ACHN (cell line): ENCODE results near the gene SLC35G3.

ENCODE experiments used
- DNase-seq: peaks from one replicate; pipeline ENCODE4 v3.0.0-alpha.2; 2015
- in situ Hi-C: cut with HindIII; loops from 2 replicates; pipeline ENCODE4 v1.10.0; 2017; ENCODE audit warnings: low sequenced_read_pairs, low pct_ligation_motif_present, low pct_unique_long_range_greater_than_20kb

The SLC35G3 gene

DNA sequence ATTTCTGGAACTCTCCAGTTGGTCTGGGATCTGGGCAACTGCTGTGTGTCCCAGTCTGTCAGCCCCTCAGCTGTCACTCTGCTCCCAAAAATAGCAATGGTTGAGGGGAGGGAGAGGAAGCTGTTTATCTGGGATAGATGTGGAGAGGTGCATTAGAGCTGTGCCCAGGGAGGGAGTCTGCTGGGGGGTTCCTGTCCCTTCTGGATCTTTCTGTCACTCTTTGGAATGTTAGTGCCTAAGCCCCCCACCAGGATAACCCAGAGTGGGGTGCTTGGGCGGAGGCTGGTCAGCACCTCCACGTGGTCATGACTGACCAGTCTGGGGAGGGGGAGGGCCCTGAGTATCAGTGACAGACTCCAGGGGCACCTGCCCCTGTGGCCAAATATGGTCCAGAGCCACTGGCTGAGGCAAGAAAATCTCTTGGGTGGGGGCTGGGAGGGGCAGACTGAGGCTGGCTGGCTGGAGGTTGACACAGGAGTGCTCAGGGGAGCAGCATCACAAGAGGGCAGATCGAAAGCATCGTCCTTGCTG is 46.8 kb downstream of the SLC35G3 start, which contains the start of gene UNC45B:
TSS of gene UNC45B (plus strand) at position 443 of the 531 bp plus-strand sequence. CDS start 447 bp downstream, outside the sequence.
- in situ Hi-C loops = no loop called here
- DNase-seq = no peak

DNA sequence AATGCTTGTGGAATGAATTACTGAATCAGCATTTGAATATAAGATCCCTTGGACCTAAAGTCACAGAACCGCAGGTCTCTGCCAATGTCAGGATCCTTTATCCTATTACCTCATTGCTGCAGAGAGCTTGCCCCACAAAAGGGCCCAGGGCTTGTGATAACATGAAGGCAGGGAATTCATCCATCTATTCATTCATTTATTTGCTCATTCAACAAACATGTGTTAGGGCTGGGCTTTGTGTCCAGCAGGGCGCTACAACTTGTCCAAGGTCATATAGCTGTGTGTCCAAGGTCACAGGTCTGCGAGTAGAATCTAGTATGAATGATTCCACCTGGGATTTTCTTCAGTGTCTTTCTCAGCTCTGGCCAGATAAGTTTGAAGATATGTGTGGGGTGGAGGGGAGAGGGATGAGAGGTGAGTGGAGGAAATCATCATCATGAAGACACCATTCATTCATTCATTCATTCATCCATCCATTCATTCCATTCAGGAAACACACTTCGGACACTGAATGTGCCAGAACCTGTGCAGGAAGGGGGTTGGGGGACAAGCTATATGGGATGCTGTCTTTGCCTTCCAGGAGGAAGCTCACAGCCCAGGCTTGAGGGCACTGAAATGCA is 47.9 kb downstream of the SLC35G3 start:
- in situ Hi-C loops = no loop called here
- DNase-seq = no peak

DNA sequence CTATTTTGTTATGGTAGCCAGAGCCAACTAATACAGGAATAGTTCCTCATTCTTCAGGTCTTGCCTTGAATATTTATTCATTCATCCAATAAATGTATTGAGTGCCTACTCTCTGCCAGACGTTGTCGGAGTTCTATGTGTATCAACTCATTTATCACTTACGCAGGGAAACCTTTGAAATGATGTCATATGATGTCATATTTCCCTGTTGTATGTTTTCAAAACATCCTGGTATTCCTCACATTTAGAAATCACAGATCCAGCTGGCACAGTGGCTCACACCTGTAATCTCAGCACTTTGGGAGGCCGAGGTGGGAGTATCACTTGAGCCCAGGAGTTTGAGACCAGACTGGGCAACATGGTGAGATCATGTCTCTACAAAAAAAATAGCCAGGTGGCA is 49.4 kb downstream of the SLC35G3 start:
- in situ Hi-C loops = no loop called here
- DNase-seq = no peak
